HG02840 (cell line): ENCODE data around the gene HORMAD1.
"Not testable (repeated sequence)": the region's sequence is repeated elsewhere in the genome, so short reads cannot be mapped to it uniquely, and the experiment has no call there.

Experiments used
- ATAC-seq: cut with Tn5 transposase; IDR thresholded peaks from one replicate; pipeline ENCODE4 v1.9.1; 2021; ENCODE audit warnings: mild to moderate bottlenecking, moderate library complexity, moderate number of reproducible peaks; ENCODE audit not compliant: unreplicated experiment, low FRiP score

Gene HORMAD1

GRCh38 chr1:150703427-150703826, 17.3 kb downstream of the HORMAD1 start:
- ATAC-seq, result no peak

GRCh38 chr1:150696995-150697927, 23.4 kb downstream of the HORMAD1 start, which contains the start of gene GOLPH3L:
Gene GOLPH3L (minus strand): TSS chr1:150697154. CDS start chr1:150694838, 2,316 bp downstream.
- peak; percentile 96 for ATAC-seq

DNA sequence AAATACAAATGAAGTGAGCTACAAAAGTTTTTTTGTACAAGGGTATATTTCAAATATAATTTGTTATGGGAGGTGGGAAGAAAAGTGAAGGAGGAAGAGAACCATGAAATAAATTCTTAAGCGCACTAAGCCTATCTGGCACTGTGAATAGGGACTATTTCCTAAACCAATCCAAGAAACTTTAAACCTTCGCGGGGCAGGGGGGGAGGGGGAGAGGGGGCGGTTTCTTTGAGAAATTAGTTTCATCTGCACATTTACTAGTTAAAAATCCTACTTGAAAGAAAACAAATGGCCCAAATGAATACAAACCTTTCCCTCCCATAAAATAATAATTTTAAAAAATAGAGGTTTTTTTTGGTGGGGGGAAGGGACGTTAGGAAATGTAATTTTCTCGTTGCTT, 24.1 kb downstream of the HORMAD1 start:
- no peak for ATAC-seq

DNA sequence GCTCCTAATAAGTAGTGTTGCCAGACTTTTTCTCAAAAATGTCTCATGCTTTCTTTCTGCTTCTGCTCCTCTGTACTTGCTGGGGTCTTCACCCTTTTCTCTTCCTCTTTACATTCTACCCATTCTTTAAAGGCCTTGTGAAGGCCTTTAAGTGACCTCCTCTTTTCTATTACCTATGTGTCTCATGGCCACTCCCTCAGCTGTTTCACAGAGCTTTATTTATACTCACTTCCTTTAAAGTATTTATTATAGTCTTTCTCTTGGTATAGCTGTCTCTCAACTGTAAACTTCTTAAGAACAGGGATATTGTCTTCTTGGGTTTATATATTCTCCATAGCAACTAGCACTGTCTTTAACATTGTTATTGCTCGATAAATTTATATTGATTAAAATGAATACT, 24.5 kb downstream of the HORMAD1 start:
- no peak for ATAC-seq

GRCh38 chr1:150695561-150695960, 25.1 kb downstream of the HORMAD1 start:
- ATAC-seq, result no peak

GRCh38 chr1:150692720-150693119, 28.0 kb downstream of the HORMAD1 start:
- ATAC-seq, result no peak

DNA sequence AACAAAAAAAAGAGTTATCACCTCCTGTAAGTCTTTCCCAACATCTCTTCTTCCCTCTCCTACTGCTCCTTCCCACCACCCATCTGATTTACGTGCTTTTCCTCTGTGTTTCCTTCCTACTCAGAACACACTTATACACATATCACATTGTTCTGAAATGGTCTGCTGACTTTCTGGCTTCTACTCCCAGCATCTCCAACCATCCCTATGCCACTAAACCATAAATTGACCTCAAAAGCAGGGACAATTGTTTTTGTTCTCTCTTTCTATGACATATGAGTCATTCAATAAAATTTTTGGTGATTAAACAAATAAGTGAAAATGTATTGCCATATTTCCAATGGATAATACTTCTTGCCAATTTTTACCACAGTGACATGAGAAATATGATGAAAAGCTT, 31.9 kb downstream of the HORMAD1 start:
- no peak for ATAC-seq

DNA sequence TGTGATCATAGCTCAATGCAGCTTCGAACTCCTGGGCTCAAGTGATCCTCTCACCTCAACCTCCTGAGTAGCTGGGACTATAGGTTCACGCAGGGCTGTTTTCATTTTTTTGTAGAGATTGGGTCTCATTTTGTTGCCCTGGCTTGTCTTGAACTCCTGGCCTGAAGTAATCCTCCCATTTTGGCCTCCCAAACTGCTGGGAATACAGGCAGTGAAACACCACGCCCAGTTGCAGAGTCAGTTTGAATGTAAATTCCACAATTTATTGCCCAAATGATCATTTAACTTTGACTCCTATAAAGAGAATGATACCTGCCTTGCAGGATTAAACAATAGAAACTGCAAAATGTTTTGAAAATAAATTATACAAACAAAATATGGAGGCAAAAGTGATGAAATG, 34.4 kb downstream of the HORMAD1 start:
- ATAC-seq, result no peak

- ATAC-seq, result no peak
These were observed 36.8 kb downstream of the HORMAD1 start for GRCh38 chr1:150683914-150684313.

GRCh38 chr1:150678988-150679387, 41.7 kb downstream of the HORMAD1 start:
- ATAC-seq, result no peak

GRCh38 chr1:150674881-150675280, 45.8 kb downstream of the HORMAD1 start:
- ATAC-seq, result no peak

DNA sequence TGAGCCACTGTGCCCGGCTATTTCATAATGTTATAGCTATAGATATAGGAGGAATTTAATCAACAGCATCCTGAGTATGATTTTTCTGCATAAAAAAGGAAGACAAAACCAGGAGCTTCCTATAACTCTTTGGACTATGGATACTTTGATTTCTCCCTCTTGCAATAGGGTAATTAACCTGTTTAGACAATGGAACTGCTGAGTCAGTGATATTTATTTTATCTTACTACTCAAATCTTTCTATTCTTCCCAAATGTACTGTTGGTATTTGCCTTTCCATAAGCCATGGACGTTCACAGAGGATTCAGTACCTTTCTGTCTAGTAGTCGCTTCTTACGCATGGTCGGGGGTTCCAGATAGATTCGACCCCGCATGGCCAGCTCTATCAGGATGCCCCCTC, 57.4 kb downstream of the HORMAD1 start:
- no peak for ATAC-seq

DNA sequence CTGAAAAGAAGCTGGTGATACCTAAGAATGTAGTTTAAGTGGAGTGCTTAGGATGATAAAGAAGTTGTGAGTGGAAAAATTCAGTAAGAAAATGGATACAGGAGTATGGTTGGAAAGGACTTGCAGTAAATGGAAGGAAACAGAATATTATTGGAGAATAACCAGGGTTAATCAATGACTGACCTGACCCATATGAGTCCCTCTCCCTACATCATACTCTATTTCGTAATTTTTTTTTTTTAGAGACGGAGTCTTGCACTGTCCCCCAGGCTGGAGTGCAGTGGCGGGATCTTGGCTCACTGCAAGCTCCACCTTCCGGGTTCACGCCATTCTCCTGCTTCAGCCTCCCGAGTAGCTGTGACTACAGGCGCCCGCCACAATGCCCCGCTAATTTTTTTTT, 57.9 kb downstream of the HORMAD1 start:
- no peak for ATAC-seq

DNA sequence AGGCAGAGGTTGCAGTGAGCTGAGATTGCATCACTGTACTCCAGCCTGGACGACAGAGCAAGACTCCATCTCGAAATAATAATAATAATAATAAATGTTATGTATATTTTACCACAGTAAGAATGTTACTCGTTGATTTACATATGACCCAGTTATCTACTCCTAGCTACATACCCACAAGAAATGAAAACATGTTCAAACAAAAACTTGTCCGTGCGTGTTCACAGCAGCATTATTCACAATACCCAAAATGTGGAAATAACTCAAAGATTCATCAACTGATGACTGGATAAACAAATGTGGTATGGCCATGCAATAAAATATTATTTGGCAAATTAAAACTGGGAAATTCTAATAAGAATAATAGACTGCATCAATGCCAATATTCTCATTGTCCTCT, 59.5 kb downstream of the HORMAD1 start:
- no peak for ATAC-seq

DNA sequence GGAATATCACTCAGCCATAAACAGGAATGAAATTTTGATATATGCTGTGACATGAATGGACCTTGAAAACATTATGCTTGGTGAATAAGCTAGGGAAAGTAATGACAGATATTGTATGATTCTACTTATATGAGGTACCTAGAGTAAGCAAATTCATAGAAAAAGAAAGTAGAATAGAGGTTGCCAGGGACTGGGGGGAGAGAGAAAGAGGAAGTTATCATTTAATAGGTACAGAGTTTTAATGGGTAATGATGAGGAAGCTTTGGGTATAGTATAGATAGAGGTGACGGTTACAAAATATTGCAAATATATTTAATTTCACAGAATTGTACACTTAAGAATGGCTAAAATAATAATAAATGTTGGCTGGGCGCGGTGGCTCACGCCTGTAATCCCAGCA, 60.1 kb downstream of the HORMAD1 start:
- ATAC-seq, result no peak

DNA sequence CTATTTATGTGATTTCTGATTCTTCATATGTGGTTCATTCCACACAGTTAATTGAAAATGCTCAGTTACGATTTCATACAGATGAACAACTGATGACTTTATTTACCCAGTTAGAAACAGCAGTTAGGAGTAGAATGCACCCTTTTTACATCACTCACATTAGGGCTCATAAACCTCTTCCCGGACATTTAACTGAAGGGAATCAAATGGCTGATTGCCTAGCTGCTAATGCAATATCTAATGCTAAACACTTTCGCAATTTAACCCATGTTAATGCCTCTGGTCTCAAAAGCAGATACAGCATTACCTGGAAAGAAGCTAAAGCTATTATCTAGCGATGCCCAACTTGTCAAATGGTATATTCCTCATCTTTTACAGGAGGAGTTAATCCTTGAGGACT, 63.6 kb downstream of the HORMAD1 start:
- not testable (repeated sequence) for ATAC-seq

DNA sequence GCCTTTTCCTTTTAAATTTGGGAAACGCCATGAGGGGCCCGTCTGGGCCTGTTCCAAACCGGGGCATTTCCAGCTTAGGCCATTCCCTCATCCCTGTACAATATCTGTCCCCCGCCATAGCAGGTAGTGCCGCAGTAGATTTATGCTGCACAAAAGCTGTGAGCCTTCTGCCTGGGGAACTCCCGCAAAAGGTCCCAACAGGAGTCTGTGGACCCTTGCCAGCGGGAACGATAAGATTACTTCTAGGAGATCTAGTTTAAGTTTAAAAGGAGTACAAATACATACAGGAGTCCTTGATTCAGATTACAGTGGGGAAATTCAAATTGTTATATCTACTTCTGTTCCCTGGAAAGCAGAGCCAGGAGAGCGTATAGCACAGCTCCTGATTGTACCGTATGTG, 66.1 kb downstream of the HORMAD1 start:
- ATAC-seq, result not testable (repeated sequence)

- ATAC-seq, result no peak
These were observed 70.5 kb downstream of the HORMAD1 start for GRCh38 chr1:150650193-150650592.

- ATAC-seq, result no peak
These were observed 71.1 kb downstream of the HORMAD1 start for GRCh38 chr1:150649441-150650075.
